ENCODE data around the gene FBXL16. TPM values are rescaled to one million over a fixed set of nuclear protein-coding genes. Genes with fewer than 3 reads are reported as not detected.
A peak's percentile ranks its signal among the peaks of the same experiment; 100 is the strongest.

FBXL16 gene
- total RNA-seq, 1 donor from 2014 or later = 0.40 TPM

GRCh38 chr16:710500-711075 lies 5.0 kb upstream of the FBXL16 start:
- no peak for DNase-seq (ENCODE audit: low read depth)

- peak; percentile 44 for DNase-seq (ENCODE audit: low read depth)
Observed at GRCh38 chr16:709566-710499, 4.2 kb upstream of the FBXL16 start.

- no peak for DNase-seq (ENCODE audit: low read depth)
Observed at GRCh38 chr16:708959-709358, 3.4 kb upstream of the FBXL16 start.

GRCh38 chr16:708019-708418 lies 2.4 kb upstream of the FBXL16 start:
- DNase-seq (ENCODE audit: low read depth) = no peak

- no peak for DNase-seq (ENCODE audit: low read depth)
Observed at GRCh38 chr16:707062-707538, 1.5 kb upstream of the FBXL16 start.

GRCh38 chr16:706189-707061 lies 824 bp upstream of the FBXL16 start:
- DNase-seq (ENCODE audit: low read depth) = no peak

GRCh38 chr16:704552-705380 lies 835 bp downstream of the FBXL16 start:
- DNase-seq (ENCODE audit: low read depth) = no peak

- DNase-seq (ENCODE audit: low read depth) = no peak
Observed at GRCh38 chr16:704047-704446, 1.6 kb downstream of the FBXL16 start.

- no peak for DNase-seq (ENCODE audit: low read depth)
Observed at GRCh38 chr16:703406-703805, 2.2 kb downstream of the FBXL16 start.

- no peak for DNase-seq (ENCODE audit: low read depth)
Observed at GRCh38 chr16:702341-702740, 3.3 kb downstream of the FBXL16 start.

GRCh38 chr16:700684-701584 lies 4.7 kb downstream of the FBXL16 start:
- no peak for DNase-seq (ENCODE audit: low read depth)

GRCh38 chr16:698911-699671 lies 6.5 kb downstream of the FBXL16 start:
- DNase-seq (ENCODE audit: low read depth) = no peak

GRCh38 chr16:695355-696089 lies 10.1 kb downstream of the FBXL16 start:
- peak; percentile 44 for DNase-seq (ENCODE audit: low read depth)

GRCh38 chr16:694863-695354 lies 10.7 kb downstream of the FBXL16 start:
- DNase-seq (ENCODE audit: low read depth) = no peak

GRCh38 chr16:694187-694862 lies 11.3 kb downstream of the FBXL16 start:
- no peak for DNase-seq (ENCODE audit: low read depth)

GRCh38 chr16:693766-694165 lies 11.8 kb downstream of the FBXL16 start:
- no peak for DNase-seq (ENCODE audit: low read depth)

- DNase-seq (ENCODE audit: low read depth) = no peak
Observed at GRCh38 chr16:693364-693763, 12.2 kb downstream of the FBXL16 start.

All from renal cortical epithelial cell (primary cell).